GM18858 (cell line): ENCODE results near the gene TANC1.
"Not testable (repeated sequence)": the region's sequence is repeated elsewhere in the genome, so short reads cannot be mapped to it uniquely, and the experiment has no call there.

Experiments
- ATAC-seq: cut with Tn5 transposase; IDR thresholded peaks from one replicate; pipeline ENCODE4 v1.9.1; 2021; ENCODE audit not compliant: unreplicated experiment

The TANC1 gene

DNA sequence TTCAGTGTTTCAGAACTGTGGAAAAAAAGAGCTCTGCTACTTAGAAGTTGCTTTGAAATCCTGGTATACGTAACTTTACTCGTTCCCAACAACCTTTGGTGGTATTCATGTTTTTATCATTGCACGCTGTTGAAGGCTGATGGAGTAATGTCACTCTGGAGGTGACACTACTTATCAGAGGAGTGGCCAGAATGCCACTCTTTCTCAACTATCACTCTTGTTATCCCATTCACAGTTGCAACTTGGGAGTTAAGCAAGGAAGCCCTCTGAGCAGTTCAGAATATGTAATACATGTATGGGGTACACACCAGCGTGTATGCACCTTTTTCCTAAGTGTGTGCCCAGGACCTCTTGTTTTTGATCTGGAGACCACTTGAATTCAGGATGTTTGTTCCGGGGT is 53.6 kb downstream of the TANC1 start:
- no peak for ATAC-seq

DNA sequence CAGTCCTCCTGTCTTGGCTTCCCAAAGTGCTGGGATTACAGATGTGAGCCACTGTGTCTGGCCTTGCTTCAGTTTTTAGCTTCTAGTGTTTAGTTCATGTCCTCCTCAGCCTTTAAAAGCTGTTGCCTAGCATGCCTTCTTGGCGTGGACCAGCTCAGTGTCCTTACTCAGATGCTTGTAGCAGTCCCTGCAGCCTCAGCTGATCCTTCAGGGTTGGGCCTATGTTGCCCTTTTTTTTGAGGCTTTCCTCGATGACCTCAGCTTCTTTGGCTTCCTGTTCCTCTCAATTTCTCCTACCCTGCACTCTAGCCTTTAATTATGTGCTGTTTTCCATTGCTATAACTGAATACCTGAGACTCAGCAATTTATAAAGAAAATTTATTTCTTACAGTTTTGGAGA is 57.7 kb downstream of the TANC1 start:
- no peak for ATAC-seq

DNA sequence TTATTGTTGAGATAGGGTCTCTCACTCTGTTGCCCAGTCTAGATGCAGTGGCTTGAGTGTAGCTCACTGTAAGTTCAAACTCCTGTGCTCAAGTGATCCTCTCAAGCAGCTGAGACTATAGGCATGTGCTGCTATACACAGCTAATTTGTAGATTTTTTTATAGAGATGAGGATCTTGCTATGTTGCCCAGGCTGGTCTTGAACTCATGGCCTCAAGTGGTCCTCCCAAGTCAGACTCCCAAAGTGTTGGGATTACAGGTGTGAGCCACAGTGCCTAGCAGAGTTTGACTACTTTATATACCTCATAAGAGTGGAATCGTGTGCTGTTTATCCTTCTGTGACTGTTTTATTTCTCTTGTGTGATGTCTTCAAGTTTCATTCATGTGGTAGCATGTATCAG is 60.3 kb downstream of the TANC1 start:
- ATAC-seq, result no peak

DNA sequence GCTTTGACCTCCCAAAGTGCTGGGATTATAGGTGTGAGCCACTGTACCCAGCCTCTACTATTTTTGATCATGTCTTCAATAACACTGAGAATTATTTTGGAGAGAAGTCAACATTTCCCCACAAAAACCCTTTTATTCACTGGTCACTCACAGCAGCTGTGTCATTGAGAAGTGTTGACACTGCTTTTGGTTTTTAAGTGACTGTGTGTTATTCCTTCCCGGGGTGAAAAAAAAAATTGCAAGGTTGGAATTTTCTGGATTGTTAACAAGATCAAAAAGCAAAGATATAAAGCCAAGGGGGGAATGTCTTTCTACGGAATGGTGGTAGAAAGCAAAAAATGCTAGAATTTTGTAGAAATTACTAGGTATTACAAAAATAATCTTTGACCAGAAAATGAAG is 61.5 kb downstream of the TANC1 start:
- ATAC-seq, result no peak

DNA sequence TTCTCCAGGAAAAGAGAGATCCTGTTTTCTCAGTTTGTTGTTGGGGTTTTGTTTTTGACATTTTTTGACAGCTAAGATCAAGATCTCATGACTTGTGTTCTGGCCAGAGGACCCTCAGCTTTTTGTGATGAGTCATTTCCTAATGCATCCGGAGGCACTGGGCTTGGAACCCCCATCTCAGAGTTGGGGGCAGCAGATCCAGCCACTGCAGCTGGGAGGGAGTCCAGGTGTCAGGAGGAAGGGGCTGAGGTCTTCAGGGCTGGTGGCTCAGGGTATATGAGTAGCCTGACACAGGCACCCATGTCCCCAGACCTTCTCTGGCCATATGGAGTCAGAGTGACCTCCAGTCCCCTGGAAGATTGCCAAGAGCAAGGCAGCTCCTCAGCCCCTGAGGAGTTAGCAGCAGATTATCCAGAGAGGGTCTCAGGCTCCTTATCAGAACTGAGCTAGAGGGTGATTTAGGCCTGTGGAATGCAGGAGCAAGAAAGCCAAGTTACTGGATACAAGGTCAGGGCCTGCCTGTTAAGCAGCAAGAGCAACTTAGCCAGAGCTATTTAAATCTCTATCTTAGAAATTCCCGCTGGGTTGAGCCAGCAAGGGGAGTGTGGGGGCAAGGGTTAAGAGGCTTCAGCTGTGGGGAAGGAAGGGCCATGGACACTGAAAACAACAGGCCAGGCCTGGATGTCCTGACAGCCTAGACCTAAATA is 62.4 kb downstream of the TANC1 start:
- ATAC-seq, result no peak

DNA sequence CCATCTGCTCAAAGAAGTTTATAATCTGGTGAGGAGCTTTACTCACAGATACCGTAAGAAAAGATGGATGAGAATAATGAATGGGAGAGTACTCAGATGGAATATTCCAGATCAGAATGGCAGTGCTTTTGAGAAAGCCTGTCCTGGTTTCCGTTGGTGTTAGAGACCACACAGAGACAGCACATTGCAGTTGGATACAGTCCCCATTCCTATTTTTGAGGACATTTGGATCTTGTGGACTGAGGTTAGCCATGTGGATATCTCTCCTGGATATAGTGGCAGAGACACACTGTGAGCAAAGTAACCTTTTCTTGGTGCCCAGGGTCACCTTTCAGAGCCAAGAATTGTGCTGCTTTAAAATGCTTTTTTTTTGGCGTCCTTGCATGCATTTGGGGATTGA is 63.7 kb downstream of the TANC1 start:
- no peak for ATAC-seq

DNA sequence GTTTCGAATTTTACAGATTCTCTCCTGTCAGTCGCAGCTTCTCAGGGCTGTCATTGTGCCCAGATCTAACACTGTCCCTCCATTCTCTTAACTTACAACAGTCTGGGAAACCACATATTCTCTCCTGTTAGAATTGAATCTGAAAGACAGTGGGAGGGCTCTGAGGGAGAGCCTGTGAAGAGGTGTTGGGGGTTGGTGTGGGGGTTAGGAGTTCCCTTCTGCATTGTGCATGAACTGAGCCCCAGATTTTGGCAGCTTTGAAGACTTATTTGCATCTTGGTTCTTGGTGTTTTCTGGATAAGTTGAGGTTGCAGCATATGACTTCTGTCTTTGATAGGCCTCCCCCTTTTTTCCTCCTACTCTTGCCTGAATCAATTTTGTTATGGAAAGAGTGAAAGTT is 64.1 kb downstream of the TANC1 start:
- no peak for ATAC-seq

DNA sequence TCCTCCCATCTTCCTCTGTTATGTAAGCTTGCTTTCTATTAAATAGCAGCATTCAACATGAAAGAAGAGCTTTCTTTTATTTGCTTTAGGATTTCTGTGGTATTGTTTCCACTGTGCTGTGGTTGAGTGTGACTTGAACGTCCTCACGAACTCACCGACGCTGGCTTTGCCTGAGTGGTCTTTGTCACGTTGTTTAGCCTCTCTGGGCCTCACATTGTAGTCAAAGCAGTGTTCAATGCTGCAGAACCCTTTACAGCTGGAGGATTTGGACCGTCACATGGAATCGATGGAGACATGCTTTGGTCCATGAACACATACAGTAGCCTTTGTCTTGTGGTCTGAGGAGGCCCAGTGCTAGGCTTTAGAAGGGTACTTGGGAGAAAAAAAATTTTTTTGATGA is 66.3 kb downstream of the TANC1 start:
- no peak for ATAC-seq

DNA sequence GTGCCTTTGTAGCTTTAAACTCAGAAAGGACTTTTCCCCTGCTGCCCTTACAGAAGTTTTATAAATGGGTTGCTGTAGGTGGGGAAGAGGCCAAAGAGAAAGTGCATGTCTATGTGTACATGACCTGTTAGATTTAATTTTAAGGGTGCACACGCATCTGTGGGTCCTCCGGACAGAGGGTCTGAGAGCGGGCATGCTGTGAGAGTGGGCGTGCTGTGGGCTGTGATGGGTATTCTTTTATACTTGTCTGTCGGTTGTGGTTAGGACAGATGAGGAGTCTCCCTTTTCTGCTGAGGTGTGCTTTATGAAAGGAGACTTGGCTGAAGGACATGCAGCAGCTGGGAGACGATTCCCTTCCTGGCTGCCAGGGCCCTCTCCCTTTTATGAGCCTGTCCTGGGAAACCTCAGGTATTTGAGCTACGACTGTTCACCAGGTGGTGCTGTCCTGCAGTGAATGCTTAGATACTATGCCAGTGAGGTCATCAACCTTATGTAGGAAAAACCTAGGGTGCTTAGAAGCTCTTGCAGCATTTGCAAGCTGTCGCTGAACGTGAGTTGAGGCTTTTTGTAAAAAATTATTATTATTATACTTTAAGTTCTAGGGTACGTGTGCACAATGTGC is 67.5 kb downstream of the TANC1 start:
- no peak for ATAC-seq

DNA sequence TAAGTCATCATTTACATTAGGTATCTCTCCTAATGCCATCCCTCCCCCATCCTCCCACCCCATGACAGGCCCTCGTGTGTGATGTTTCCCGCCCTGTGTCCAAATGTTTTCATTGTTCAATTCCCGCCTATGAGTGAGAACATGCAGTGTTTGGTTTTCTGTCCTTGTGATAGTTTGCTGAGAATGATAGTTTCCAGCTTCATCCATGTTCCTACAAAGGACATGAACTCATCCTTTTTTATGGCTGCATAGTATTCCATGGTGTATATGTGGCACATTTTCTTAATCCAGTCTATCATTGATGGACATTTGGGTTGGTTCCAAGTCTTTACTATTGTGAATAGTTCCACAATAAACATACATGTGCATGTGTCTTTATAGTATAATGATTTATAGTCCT is 68.0 kb downstream of the TANC1 start:
- ATAC-seq, result not testable (repeated sequence)

GRCh38 chr2:159041328-159041727 is 72.9 kb downstream of the TANC1 start:
- ATAC-seq, result not testable (repeated sequence)

- ATAC-seq, result no peak
Observed at GRCh38 chr2:159042115-159042850, 73.8 kb downstream of the TANC1 start.

- no peak for ATAC-seq
Observed at GRCh38 chr2:159043710-159044109, 75.3 kb downstream of the TANC1 start.

- ATAC-seq, result no peak
Observed at GRCh38 chr2:159044804-159045286, 76.4 kb downstream of the TANC1 start.

DNA sequence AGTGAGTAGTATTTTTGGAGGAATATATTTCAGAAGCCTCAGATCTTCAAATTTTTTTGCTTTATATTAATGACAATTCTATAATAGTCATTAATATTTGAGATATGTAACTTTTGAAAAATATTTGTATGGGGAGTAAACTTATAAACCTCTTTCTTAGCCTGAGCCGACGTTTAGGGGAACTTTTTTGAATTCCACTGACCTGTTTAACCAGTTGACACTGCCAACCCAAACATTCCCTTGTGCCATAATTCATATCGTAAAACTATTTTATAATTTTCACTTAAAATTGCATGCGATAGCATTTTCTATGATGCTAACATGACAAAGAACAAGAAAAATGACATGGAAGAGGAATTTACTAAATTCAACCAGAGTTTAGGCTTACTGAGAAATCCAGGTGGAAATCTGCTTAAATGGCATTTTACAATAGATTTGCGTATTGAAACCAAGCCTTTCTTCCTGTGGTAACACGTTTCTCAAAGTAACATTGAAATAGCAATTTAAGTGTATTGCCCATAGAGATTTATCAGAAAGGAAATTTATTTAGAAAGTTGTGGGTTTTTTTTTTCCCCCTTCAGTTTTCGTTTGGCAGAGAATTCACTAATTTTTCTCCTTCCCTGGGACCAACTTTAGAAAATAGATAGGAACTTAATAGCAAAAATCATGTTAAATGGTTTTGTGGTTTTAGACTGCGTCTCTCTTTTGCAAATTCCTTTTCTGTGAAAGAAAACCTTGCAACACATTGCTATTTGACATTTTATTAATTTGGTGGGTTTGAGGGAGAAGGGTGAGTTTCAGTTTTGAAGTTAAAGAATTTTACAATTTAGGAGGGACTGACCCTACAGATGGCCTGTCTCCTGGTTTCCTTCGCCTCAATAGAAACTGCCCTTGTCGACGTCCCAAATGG is 77.4 kb downstream of the TANC1 start:
- ATAC-seq, result no peak

DNA sequence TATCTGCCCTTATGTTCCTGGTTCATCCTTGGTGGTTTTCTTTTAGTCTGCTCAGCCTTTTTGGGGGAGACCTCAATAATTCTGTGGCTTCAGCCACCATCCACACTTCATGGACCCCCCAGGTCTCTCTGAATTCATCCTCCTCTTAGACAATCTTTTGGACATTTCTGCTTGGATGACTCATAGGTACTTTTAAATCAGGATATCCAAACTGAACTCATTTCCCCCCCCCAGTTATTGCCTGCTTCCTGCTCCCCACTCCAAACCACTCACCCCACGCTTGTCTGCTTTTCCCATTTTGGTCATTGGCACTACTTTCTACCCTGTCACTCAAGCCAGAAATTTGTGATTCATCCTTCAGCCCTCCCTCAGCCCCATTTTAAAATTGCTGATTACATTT is 78.5 kb downstream of the TANC1 start:
- ATAC-seq, result no peak

GRCh38 chr2:159050426-159050825 is 82.0 kb downstream of the TANC1 start:
- no peak for ATAC-seq

DNA sequence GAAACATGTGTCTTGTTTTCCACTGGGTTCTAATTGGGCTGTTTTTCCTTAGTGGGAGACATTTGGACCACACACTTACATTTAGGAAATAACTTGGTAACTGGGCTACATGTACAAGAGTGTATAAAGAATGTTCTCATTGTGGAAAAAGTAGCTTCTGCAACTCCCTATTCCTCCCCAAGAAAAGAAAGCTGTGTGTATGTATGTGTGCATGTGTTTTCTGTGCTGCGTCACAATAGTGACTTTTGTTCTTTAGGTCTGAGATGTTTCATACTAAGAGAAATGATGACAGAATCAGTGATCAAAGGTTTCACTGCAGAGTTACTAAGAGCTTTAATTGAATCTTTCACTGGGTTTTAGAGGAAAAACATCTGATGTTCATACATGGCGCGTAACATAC is 82.7 kb downstream of the TANC1 start:
- ATAC-seq, result no peak

DNA sequence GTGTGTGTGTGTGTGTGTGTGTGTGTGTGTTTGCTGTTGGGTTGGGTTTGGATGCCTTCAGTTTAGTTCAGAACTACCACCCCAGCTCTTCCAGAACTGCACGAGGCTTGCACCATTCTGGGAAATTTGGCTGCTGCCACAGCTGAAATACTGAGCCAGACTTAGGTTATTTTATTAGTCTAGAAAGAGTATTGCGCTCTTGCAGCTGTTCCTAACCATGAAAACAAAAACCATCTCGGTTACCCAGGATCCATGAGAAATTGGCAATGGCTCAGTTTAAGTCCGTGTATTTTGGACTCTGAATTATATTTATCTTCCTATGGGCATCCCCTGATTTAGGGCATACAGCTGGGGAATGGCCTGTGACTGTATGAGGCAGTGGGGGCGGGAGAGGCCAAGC is 83.2 kb downstream of the TANC1 start:
- ATAC-seq, result no peak

DNA sequence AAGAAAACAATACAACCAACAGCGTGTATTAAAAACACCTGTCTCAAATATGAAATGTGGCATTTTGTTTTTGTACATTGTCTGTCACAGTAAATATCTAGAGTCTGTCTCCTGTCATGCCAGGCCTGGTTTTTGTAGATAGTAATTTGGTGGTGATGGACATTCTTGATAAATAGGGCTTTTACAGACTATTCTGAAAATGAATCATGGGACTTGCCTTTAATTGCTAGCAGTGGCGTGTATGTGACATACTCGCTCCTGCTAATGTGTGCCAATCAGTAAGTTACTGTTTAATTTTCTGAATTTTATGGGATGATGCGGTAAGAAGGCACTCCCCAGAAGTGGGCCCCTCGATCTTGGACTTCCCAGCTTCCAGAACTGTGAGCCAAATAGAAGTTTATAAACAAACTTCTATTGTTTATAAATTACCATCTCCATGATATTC is 83.7 kb downstream of the TANC1 start:
- no peak for ATAC-seq
